ENCODE measurements around the gene KRTAP4-7.
"Not testable (repeated sequence)": the region's sequence is repeated elsewhere in the genome, so short reads cannot be mapped to it uniquely, and the experiment has no call there.

The KRTAP4-7 gene

GRCh38 chr17:41084100-41084856 is at the start of gene KRTAP4-7:
KRTAP4-7 (plus strand) TSS chr17:41084150; CDS start chr17:41084207, 57 bp downstream.
- not testable (repeated sequence) for DNase-seq

- DNase-seq: not testable (repeated sequence)
These were observed 49.5 kb upstream of the KRTAP4-7 start, which contains the start of gene KRTAP1-3 for GRCh38 chr17:41034346-41034935. KRTAP1-3 (minus strand) TSS chr17:41034874; CDS start chr17:41034821, 53 bp downstream.

GRCh38 chr17:41037853-41038350 is 46.0 kb upstream of the KRTAP4-7 start:
- DNase-seq: no peak

- DNase-seq: not testable (repeated sequence)
These were observed 43.0 kb upstream of the KRTAP4-7 start, which contains the start of gene KRTAP1-1 for GRCh38 chr17:41040783-41041571. KRTAP1-1 (minus strand) TSS chr17:41041450; CDS start chr17:41041397, 53 bp downstream.

GRCh38 chr17:41042953-41043352 is 41.0 kb upstream of the KRTAP4-7 start:
- no peak for DNase-seq

GRCh38 chr17:41046735-41047465 is 37.0 kb upstream of the KRTAP4-7 start, which contains the start of gene KRTAP2-1:
KRTAP2-1 (minus strand) TSS chr17:41047316; CDS start chr17:41047267, 49 bp downstream.
- not testable (repeated sequence) for DNase-seq

GRCh38 chr17:41048441-41048840 is 35.5 kb upstream of the KRTAP4-7 start:
- no peak for DNase-seq

- DNase-seq: peak; percentile 39
These were observed 34.8 kb upstream of the KRTAP4-7 start for GRCh38 chr17:41049110-41049509.

GRCh38 chr17:41052566-41052965 is 31.4 kb upstream of the KRTAP4-7 start:
- DNase-seq: no peak

GRCh38 chr17:41054025-41054424 is 29.9 kb upstream of the KRTAP4-7 start:
- no peak for DNase-seq

- DNase-seq: not testable (repeated sequence)
These were observed 29.4 kb upstream of the KRTAP4-7 start for GRCh38 chr17:41054556-41054955.

GRCh38 chr17:41055130-41055529 is 28.8 kb upstream of the KRTAP4-7 start, which contains the start of gene KRTAP2-2:
KRTAP2-2 (minus strand) TSS chr17:41055230; CDS start chr17:41055211, 19 bp downstream.
- not testable (repeated sequence) for DNase-seq

GRCh38 chr17:41057547-41057946 is 26.4 kb upstream of the KRTAP4-7 start:
- no peak for DNase-seq

GRCh38 chr17:41058741-41059140 is 25.2 kb upstream of the KRTAP4-7 start:
- no peak for DNase-seq

- not testable (repeated sequence) for DNase-seq
These were observed 24.5 kb upstream of the KRTAP4-7 start for GRCh38 chr17:41059276-41060051.

- no peak for DNase-seq
These were observed 23.8 kb upstream of the KRTAP4-7 start, which contains the start of gene KRTAP2-3 for GRCh38 chr17:41060052-41060604. KRTAP2-3 (minus strand) TSS chr17:41060114; CDS start chr17:41060050, 64 bp downstream.

- DNase-seq: no peak
These were observed 22.0 kb upstream of the KRTAP4-7 start for GRCh38 chr17:41061964-41062363.

GRCh38 chr17:41063449-41063848 is 20.5 kb upstream of the KRTAP4-7 start:
- DNase-seq: no peak

GRCh38 chr17:41064301-41064700 is 19.6 kb upstream of the KRTAP4-7 start:
- no peak for DNase-seq

GRCh38 chr17:41065016-41065689 is 18.8 kb upstream of the KRTAP4-7 start:
- not testable (repeated sequence) for DNase-seq
